ENCODE data around the gene AMER3. TPM values are rescaled to one million over a fixed set of nuclear protein-coding genes. Genes with fewer than 3 reads are reported as not detected.

The AMER3 gene
- total and polyA plus RNA-seq, 10 of the 15 experiments (the other 5 are each of a cell fraction or from before 2014, with no cell fraction given) = not detected

GRCh38 chr2:130778781-130779180 lies 23.4 kb downstream of the AMER3 start:
- intact Hi-C loops (cut with micrococcal nuclease; ENCODE audit: unreplicated experiment) (no loop called here), in situ Hi-C loops (cut with MboI) (no loop called here)
- H2AFZ ChIP-seq (ENCODE audit: control insufficient read depth, low read depth, low read length) = no peak overlapping the region
- H3K9ac ChIP-seq (ENCODE audit: control insufficient read depth, insufficient read depth, low read length) = no peak overlapping the region
- H4K20me1 ChIP-seq (ENCODE audit: control insufficient read depth, insufficient read depth) = no peaks in the 10 kb centered on the region
- no peaks in the 10 kb centered on the region for H3K79me2 ChIP-seq (ENCODE audit: control insufficient read depth, insufficient read depth, low read length)
- DNase-seq (ENCODE audit: low read depth, low spot score) (no peak), ATAC-seq (no peak), FAIRE-seq (no peak)
- BruUV-seq (replicated peaks) = no TSS peak
- H3K4me2 ChIP-seq (ENCODE audit: control insufficient read depth, insufficient read depth) = no peak overlapping the region
- CTCF ChIA-PET = no interaction called here
- SMC1A ChIA-PET (ENCODE audit: uncharacterized antibody, unreplicated experiment) = no interaction called here
- no peaks in the 10 kb centered on the region for H3K36me3 ChIP-seq (ENCODE audit: control insufficient read depth in 2 of 2, insufficient read depth in 2 of 2, low read length in 1 of 2)
- H3K4me3 ChIP-seq = no peak overlapping the region
- no peak overlapping the region for H3K27ac ChIP-seq (ENCODE audit: control insufficient read depth, insufficient read depth)
- no peaks in the 10 kb centered on the region for H3K4me1 ChIP-seq (ENCODE audit: control insufficient read depth, insufficient read depth, low read length)
- RAD21 ChIA-PET (ENCODE audit: unreplicated experiment) = no interaction called here
- POLR2A ChIA-PET = no interaction called here
- 29% methylated on average over 7 of the region's 9 CpGs for WGBS (ENCODE audit: insufficient coverage, insufficient replicate concordance, low lambda C conversion rate, missing lambda C conversion rate)
- no peak for TF ChIP-seq CEBPB (IDR thresholded peaks at IDR 0.05; ENCODE audit: borderline replicate concordance in 1 of 2, low read depth in 2 of 2, low read length in 2 of 2)
- no peak for TF ChIP-seq CBX3 (IDR thresholded peaks at IDR 0.05; ENCODE audit: borderline replicate concordance, low read depth)
- TF ChIP-seq YY1 (IDR thresholded peaks at IDR 0.05; ENCODE audit: low read depth, low read length) = no peak
- no peak for TF ChIP-seq SIX5 (IDR thresholded peaks at IDR 0.05; ENCODE audit: low read depth, low read length, severe bottlenecking)
- no peak for TF ChIP-seq CHD2 (IDR thresholded peaks at IDR 0.05; ENCODE audit: borderline replicate concordance, low read depth, low read length)
- no peak for TF ChIP-seq MLLT1 (IDR thresholded peaks at IDR 0.05)
- TF ChIP-seq ZBED1 (IDR thresholded peaks at IDR 0.05; ENCODE audit: borderline replicate concordance) = no peak
- TF ChIP-seq JUND (IDR thresholded peaks at IDR 0.05; ENCODE audit: low read depth, low read length) = no peak
- TF ChIP-seq GATAD2B (conservative IDR thresholded peaks at IDR 0.05; ENCODE audit: low read depth) = no peak
- TF ChIP-seq ZNF207 (IDR thresholded peaks at IDR 0.05; ENCODE audit: borderline replicate concordance) = no peak
- H3K9me3 ChIP-seq (replicated peaks; ENCODE audit: control insufficient read depth, insufficient read depth, low read length) = no peaks in the 10 kb centered on the region
- H3K27me3 ChIP-seq (replicated peaks in 1 of 2; ENCODE audit: control insufficient read depth in 2 of 2, insufficient read depth in 2 of 2, low read length in 1 of 2) = no peaks in the 10 kb centered on the region
